Effector memory CD4-positive, alpha-beta T cell (primary cell): ENCODE data around the gene TRIM38.

Experiments
- DNase-seq, 3 donors: peaks; one replicate each; pipeline ENCODE4 v3.0.0-alpha.2; 2020
- H3K27ac ChIP-seq: 2 replicates; pipeline ENCODE4 v1.7.0; 2013; ENCODE audit warnings: mild to moderate bottlenecking, low read length, moderate library complexity; ENCODE audit not compliant: insufficient read depth, poor library complexity, severe bottlenecking
- H3K27me3 ChIP-seq: replicated peaks from 2 replicates; pipeline ENCODE4 v1.7.0; 2013; ENCODE audit warnings: mild to moderate bottlenecking, low read length; ENCODE audit not compliant: insufficient read depth, control insufficient read depth, poor library complexity, severe bottlenecking
- H3K36me3 ChIP-seq: 2 replicates; pipeline ENCODE4 v1.7.0; 2013; ENCODE audit warnings: mild to moderate bottlenecking, low read length, moderate library complexity; ENCODE audit not compliant: control insufficient read depth, insufficient read depth
- H3K4me1 ChIP-seq: 2 replicates; pipeline ENCODE4 v1.7.0; 2013; ENCODE audit warnings: low read length, mild to moderate bottlenecking; ENCODE audit not compliant: control insufficient read depth, insufficient read depth, poor library complexity, severe bottlenecking
- H3K4me3 ChIP-seq: 2 replicates; pipeline ENCODE4 v1.7.0; 2013; ENCODE audit warnings: low read length, low read depth, mild to moderate bottlenecking; ENCODE audit not compliant: insufficient read depth, poor library complexity, severe bottlenecking
- H3K9me3 ChIP-seq: 2 replicates; pipeline ENCODE4 v1.7.0; 2013; ENCODE audit warnings: mild to moderate bottlenecking, low read length, moderate library complexity; ENCODE audit not compliant: control insufficient read depth

The TRIM38 gene

GRCh38 chr6:26017632-26017966 is 55.0 kb downstream of the TRIM38 start:
- H3K27me3 ChIP-seq: no peaks in the 10 kb centered on the region
- peak in 2 of 3 donors; percentile 49 to 55 for DNase-seq
- H3K9me3 ChIP-seq: no peaks in the 10 kb centered on the region

GRCh38 chr6:26019261-26019830 is 56.7 kb downstream of the TRIM38 start:
- Histone ChIP-seq H3K27me3 (no peaks in the 10 kb centered on the region), H3K9me3 (no peaks in the 10 kb centered on the region), H3K4me3 (no peak overlapping the region), H3K36me3 (no peaks in the 10 kb centered on the region), H3K4me1 (peaks cover 5% of the 10 kb centered on the region), H3K27ac (no peak overlapping the region)
- no peak for DNase-seq

More at GRCh38 chr6:26017632-26017966, 55.0 kb downstream of the TRIM38 start:
- Histone ChIP-seq H3K4me1 (peaks cover 5% of the 10 kb centered on the region), H3K36me3 (no peaks in the 10 kb centered on the region), H3K4me3 (peak overlapping the region; percentile 23), H3K27ac (peak overlapping the region; percentile 47)

- peak overlapping the region; percentile 63 for H3K4me3 ChIP-seq
Measured at GRCh38 chr6:26019967-26020328, 57.3 kb downstream of the TRIM38 start.

GRCh38 chr6:26020329-26021000 is 57.9 kb downstream of the TRIM38 start:
- no peaks in the 10 kb centered on the region for H3K27me3 ChIP-seq
- peak; percentile 59 to 72 (median 70) for DNase-seq
- H3K27ac ChIP-seq: peak overlapping the region; percentile 93
- H3K9me3 ChIP-seq: no peaks in the 10 kb centered on the region
- H3K4me3 ChIP-seq: peak overlapping the region; percentile 63
- peaks cover 8% of the 10 kb centered on the region for H3K4me1 ChIP-seq
- no peaks in the 10 kb centered on the region for H3K36me3 ChIP-seq

More at GRCh38 chr6:26019967-26020328, 57.3 kb downstream of the TRIM38 start:
- Histone ChIP-seq H3K36me3 (no peaks in the 10 kb centered on the region), H3K4me1 (peaks cover 5% of the 10 kb centered on the region), H3K9me3 (no peaks in the 10 kb centered on the region), H3K27ac (no peak overlapping the region), H3K27me3 (no peaks in the 10 kb centered on the region)
- DNase-seq: no peak

GRCh38 chr6:26021001-26021349 is 58.4 kb downstream of the TRIM38 start:
- Histone ChIP-seq H3K27ac (peak overlapping the region; percentile 93), H3K4me3 (peak overlapping the region; percentile 63), H3K4me1 (peaks cover 12% of the 10 kb centered on the region), H3K27me3 (no peaks in the 10 kb centered on the region), H3K9me3 (no peaks in the 10 kb centered on the region), H3K36me3 (no peaks in the 10 kb centered on the region)
- peak in 1 of 3 donors; percentile 32 for DNase-seq

- H3K4me1 ChIP-seq: peaks cover 16% of the 10 kb centered on the region
- H3K27ac ChIP-seq: peak overlapping the region; percentile 93
- peak overlapping the region; percentile 63 for H3K4me3 ChIP-seq
- H3K9me3 ChIP-seq: no peaks in the 10 kb centered on the region
- no peaks in the 10 kb centered on the region for H3K27me3 ChIP-seq
- peak; percentile 79 to 85 (median 85) for DNase-seq
- H3K36me3 ChIP-seq: no peaks in the 10 kb centered on the region
Measured at GRCh38 chr6:26021350-26022131, 58.9 kb downstream of the TRIM38 start.

- Histone ChIP-seq H3K4me3 (peak overlapping the region; percentile 63), H3K36me3 (no peaks in the 10 kb centered on the region), H3K27me3 (no peaks in the 10 kb centered on the region), H3K9me3 (no peaks in the 10 kb centered on the region), H3K4me1 (peaks cover 18% of the 10 kb centered on the region), H3K27ac (peak overlapping the region; percentile 93)
- DNase-seq: peak in 1 of 3 donors; percentile 38
Measured at GRCh38 chr6:26022132-26022472, 59.5 kb downstream of the TRIM38 start.

- no peak for DNase-seq
- Histone ChIP-seq H3K36me3 (no peaks in the 10 kb centered on the region), H3K27ac (no peak overlapping the region), H3K27me3 (no peaks in the 10 kb centered on the region), H3K9me3 (no peaks in the 10 kb centered on the region), H3K4me3 (no peak overlapping the region), H3K4me1 (peaks cover 18% of the 10 kb centered on the region)
Measured at GRCh38 chr6:26022737-26023136, 60.1 kb downstream of the TRIM38 start.

GRCh38 chr6:26024651-26025046 is 62.0 kb downstream of the TRIM38 start:
- no peak overlapping the region for H3K27ac ChIP-seq
- H3K4me1 ChIP-seq: peaks cover 18% of the 10 kb centered on the region
- H3K4me3 ChIP-seq: no peak overlapping the region
- H3K27me3 ChIP-seq: no peaks in the 10 kb centered on the region
- no peak for DNase-seq
- no peaks in the 10 kb centered on the region for H3K36me3 ChIP-seq
- no peaks in the 10 kb centered on the region for H3K9me3 ChIP-seq
